Measurements from ENCODE around the gene PIR. TPM values are rescaled to one million over a fixed set of nuclear protein-coding genes. Genes with fewer than 3 reads are reported as not detected.

Gene PIR
- total RNA-seq, 2 experiments from 2014 or later, result 1.9 to 3.5 TPM

DNA sequence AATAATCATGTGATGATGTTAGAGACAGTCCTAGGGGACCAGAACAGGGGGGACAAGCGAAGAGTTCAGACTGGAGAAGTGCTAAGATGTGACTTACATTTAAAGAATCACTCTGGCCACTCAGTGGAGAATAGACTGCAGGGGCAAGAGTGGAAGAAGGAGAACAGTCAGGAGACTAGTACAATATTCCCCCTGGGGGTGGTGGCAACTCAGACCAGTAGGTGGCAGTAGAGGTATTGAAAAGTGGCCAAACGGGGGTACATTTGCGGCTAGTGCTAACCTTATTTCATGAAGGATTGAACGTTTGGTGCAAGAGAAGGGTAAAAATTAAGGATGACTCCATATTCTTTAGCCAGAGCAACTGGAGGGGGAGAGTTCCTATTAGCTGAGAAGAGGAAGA, 4.7 kb upstream of the PIR start:
- ChIA-PET CTCF (ENCODE audit: unreplicated experiment) (no interaction called here), POLR2A (no interaction called here)
- Histone ChIP-seq H3K9me3 (ENCODE audit: low read length) (no peaks in the 10 kb centered on the region), H3K9me2 (ENCODE audit: insufficient read depth, low read length) (no peaks in the 10 kb centered on the region), H3K36me3 (ENCODE audit: insufficient read depth, low read length) (no peaks in the 10 kb centered on the region), H3K79me2 (ENCODE audit: insufficient read depth, low read depth, low read length) (no peaks in the 10 kb centered on the region), H4K20me1 (ENCODE audit: insufficient read depth, low read length) (no peaks in the 10 kb centered on the region), H3K27ac (ENCODE audit: low read depth, low read length, poor library complexity, severe bottlenecking) (no peak overlapping the region), H3K4me3 (ENCODE audit: low read depth, low read length, poor library complexity, severe bottlenecking) (no peak overlapping the region), H2AFZ (ENCODE audit: low read length) (no peak overlapping the region), H3K4me1 (ENCODE audit: insufficient read depth, low read length, poor library complexity, severe bottlenecking) (peaks cover 6% of the 10 kb centered on the region), H3K4me2 (ENCODE audit: low read length) (no peak overlapping the region)
- peak; percentile 54 for DNase-seq (ENCODE audit: low spot score)
- intact Hi-C loops (cut with micrococcal nuclease; ENCODE audit: unreplicated experiment), result loop anchor here (2.0 to 10.0 kb wide), 2 partner anchors 67 to 177 kb away; no protein-coding TSS in a partner anchor
- TF ChIP-seq EZH2phosphoT487 (IDR thresholded peaks at IDR 0.05; ENCODE audit: borderline replicate concordance, low read depth, low read length) (no peak), CTCF (conservative IDR thresholded peaks at IDR 0.05; ENCODE audit: low read length) (peak; percentile 75)
- BruUV-seq (replicated peaks), result no TSS peak

GRCh38 chrX:15496824-15497223, 3.7 kb upstream of the PIR start:
- H3K4me3 ChIP-seq (ENCODE audit: low read depth, low read length, poor library complexity, severe bottlenecking), result no peak overlapping the region
- no peaks in the 10 kb centered on the region for H3K79me2 ChIP-seq (ENCODE audit: insufficient read depth, low read depth, low read length)
- POLR2A ChIA-PET, result no interaction called here
- CTCF ChIA-PET (ENCODE audit: unreplicated experiment), result no interaction called here
- no peak overlapping the region for H3K4me2 ChIP-seq (ENCODE audit: low read length)
- H2AFZ ChIP-seq (ENCODE audit: low read length), result no peak overlapping the region
- TF ChIP-seq CTCF (conservative IDR thresholded peaks at IDR 0.05; ENCODE audit: low read length) (no peak), EZH2phosphoT487 (IDR thresholded peaks at IDR 0.05; ENCODE audit: borderline replicate concordance, low read depth, low read length) (no peak)
- H3K27ac ChIP-seq (ENCODE audit: low read depth, low read length, poor library complexity, severe bottlenecking), result no peak overlapping the region
- no peak for DNase-seq (ENCODE audit: low spot score)
- H3K36me3 ChIP-seq (ENCODE audit: insufficient read depth, low read length), result no peaks in the 10 kb centered on the region
- no peaks in the 10 kb centered on the region for H3K9me3 ChIP-seq (ENCODE audit: low read length)
- no TSS peak for BruUV-seq (replicated peaks)
- peaks cover 6% of the 10 kb centered on the region for H3K4me1 ChIP-seq (ENCODE audit: insufficient read depth, low read length, poor library complexity, severe bottlenecking)
- no peaks in the 10 kb centered on the region for H3K9me2 ChIP-seq (ENCODE audit: insufficient read depth, low read length)
- intact Hi-C loops (cut with micrococcal nuclease; ENCODE audit: unreplicated experiment), result loop anchor here (10.0 kb wide), 1 partner anchor 178 kb away; no protein-coding TSS in a partner anchor
- no peaks in the 10 kb centered on the region for H4K20me1 ChIP-seq (ENCODE audit: insufficient read depth, low read length)

DNA sequence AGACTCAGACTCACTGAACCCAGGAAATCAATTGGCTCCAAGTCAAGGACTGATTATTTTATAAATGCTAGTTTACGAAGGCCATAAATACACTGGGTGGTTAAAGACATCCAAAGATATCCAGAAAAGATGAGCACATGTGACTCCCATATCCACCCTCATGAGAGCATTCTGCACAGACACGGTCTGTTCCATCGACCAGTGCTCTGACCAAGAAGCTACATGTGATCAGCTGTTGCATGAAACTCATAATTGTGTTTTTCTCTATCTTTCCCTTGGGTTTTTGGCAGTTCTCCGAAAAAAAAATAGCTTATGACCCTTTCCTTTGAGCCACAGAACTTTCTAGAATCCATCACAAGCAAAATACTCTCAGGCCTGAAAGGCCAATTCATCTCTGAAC, 2.7 kb upstream of the PIR start:
- H4K20me1 ChIP-seq (ENCODE audit: insufficient read depth, low read length), result no peaks in the 10 kb centered on the region
- no peaks in the 10 kb centered on the region for H3K9me2 ChIP-seq (ENCODE audit: insufficient read depth, low read length)
- no peak overlapping the region for H3K4me2 ChIP-seq (ENCODE audit: low read length)
- no TSS peak for BruUV-seq (replicated peaks)
- no peak for DNase-seq (ENCODE audit: low spot score)
- H3K36me3 ChIP-seq (ENCODE audit: insufficient read depth, low read length), result no peaks in the 10 kb centered on the region
- no peak overlapping the region for H3K4me3 ChIP-seq (ENCODE audit: low read depth, low read length, poor library complexity, severe bottlenecking)
- H3K9me3 ChIP-seq (ENCODE audit: low read length), result no peaks in the 10 kb centered on the region
- H3K79me2 ChIP-seq (ENCODE audit: insufficient read depth, low read depth, low read length), result no peaks in the 10 kb centered on the region
- TF ChIP-seq CTCF (conservative IDR thresholded peaks at IDR 0.05; ENCODE audit: low read length) (no peak), EZH2phosphoT487 (IDR thresholded peaks at IDR 0.05; ENCODE audit: borderline replicate concordance, low read depth, low read length) (no peak)
- POLR2A ChIA-PET, result no interaction called here
- no peak overlapping the region for H3K27ac ChIP-seq (ENCODE audit: low read depth, low read length, poor library complexity, severe bottlenecking)
- intact Hi-C loops (cut with micrococcal nuclease; ENCODE audit: unreplicated experiment), result loop anchor here (10.0 kb wide), 1 partner anchor 179 kb away; no protein-coding TSS in a partner anchor
- CTCF ChIA-PET (ENCODE audit: unreplicated experiment), result no interaction called here
- peaks cover 6% of the 10 kb centered on the region for H3K4me1 ChIP-seq (ENCODE audit: insufficient read depth, low read length, poor library complexity, severe bottlenecking)
- no peak overlapping the region for H2AFZ ChIP-seq (ENCODE audit: low read length)
